ENCODE results near the gene FUNDC2. TPM values are rescaled to one million over a fixed set of nuclear protein-coding genes. Genes with fewer than 3 reads are reported as not detected.

The FUNDC2 gene, protein sequence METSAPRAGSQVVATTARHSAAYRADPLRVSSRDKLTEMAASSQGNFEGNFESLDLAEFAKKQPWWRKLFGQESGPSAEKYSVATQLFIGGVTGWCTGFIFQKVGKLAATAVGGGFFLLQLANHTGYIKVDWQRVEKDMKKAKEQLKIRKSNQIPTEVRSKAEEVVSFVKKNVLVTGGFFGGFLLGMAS
- total RNA-seq: 56.6 TPM
- 162 TPM for polyA plus RNA-seq

DNA sequence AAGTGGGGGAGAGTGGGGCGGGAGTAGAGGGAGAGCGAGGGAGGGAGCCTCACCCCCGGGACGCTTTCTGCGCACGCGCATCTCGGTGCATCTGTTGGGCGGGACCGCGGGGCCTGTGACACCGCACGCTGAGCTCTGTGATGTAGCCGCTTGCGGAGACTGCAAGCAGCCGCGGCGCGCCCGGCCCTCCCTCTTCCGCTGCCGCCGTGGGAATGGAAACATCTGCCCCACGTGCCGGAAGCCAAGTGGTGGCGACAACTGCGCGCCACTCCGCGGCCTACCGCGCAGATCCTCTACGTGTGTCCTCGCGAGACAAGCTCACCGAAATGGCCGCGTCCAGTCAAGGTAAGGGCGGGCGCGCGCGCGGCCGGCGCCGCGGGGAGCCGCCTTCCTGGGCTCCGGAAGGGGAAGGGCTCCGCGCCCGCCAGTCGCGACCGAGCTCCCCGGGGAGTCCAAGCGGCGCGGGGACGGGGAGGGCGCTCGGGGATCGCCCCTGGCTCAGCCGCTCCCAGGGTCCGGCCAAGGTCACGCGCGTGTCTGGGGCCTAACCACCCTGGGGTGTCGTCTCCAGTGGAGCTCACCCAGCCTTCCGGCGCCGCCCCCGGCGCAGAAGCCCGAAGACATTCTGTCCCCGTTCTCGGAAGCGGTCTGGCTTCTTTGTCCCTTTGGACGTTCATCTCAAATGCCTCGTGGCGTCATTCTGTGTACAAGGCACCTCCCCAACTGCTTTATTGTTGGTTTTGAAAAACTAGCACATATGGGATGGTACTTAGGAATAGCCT, at the start of gene FUNDC2:
FUNDC2 (plus strand) TSS at position 118 of the 782 bp plus-strand sequence; CDS start at position 213, 95 bp downstream.
- Histone ChIP-seq H3K27ac (ENCODE audit: low read depth) (peak within 1 kb of the TSS; percentile 97), H3K4me3 (ENCODE audit: low read depth, low read length) (peak within 1 kb of the TSS; percentile 55), H3K36me3 (ENCODE audit: insufficient read depth) (no peaks in the 10 kb centered on the region), H3K4me1 (ENCODE audit: insufficient read depth) (no peaks in the 10 kb centered on the region)
- peak; percentile 79 for DNase-seq (ENCODE audit: extremely low spot score)
- WGBS: under 1% methylated on average over 74 of the region's 82 CpGs

DNA sequence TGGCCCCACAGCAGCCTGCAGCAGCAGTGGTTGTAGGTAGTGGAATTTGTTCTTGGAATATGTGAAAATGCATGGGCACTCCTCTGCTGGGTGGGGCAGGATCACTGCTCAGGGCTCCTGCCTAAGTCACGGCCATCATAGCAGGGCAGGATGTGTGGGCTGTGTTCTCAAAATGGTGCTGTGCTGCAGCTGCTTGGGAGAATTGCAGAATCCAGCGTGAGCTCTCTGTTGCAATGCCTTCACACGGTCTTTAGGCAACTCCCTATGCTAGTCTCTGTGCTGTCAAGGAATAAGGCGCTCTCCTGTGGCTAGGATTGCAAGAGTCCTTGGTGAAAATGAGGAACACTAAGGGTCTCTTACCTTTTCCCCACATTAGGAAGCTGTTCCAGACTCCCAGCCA, 47.0 kb upstream of the FUNDC2 start:
- H3K36me3 ChIP-seq (ENCODE audit: insufficient read depth): no peaks in the 10 kb centered on the region
- DNase-seq (ENCODE audit: extremely low spot score): no peak
- no peak overlapping the region for H3K4me3 ChIP-seq (ENCODE audit: low read depth, low read length)
- 76% methylated on average over 4 of the region's 4 CpGs for WGBS
- H3K4me1 ChIP-seq (ENCODE audit: insufficient read depth): no peaks in the 10 kb centered on the region
- no peak overlapping the region for H3K27ac ChIP-seq (ENCODE audit: low read depth)

- H3K36me3 ChIP-seq (ENCODE audit: insufficient read depth): no peaks in the 10 kb centered on the region
- 12% methylated on average over 11 of the region's 11 CpGs for WGBS
- H3K27ac ChIP-seq (ENCODE audit: low read depth): no peak overlapping the region
- no peaks in the 10 kb centered on the region for H3K4me1 ChIP-seq (ENCODE audit: insufficient read depth)
- H3K4me3 ChIP-seq (ENCODE audit: low read depth, low read length): no peak overlapping the region
- peak; percentile 23 for DNase-seq (ENCODE audit: extremely low spot score)
Measured at GRCh38 chrX:154980330-154981115, 46.1 kb upstream of the FUNDC2 start.

- Histone ChIP-seq H3K4me1 (ENCODE audit: insufficient read depth) (no peaks in the 10 kb centered on the region), H3K36me3 (ENCODE audit: insufficient read depth) (no peaks in the 10 kb centered on the region), H3K4me3 (ENCODE audit: low read depth, low read length) (no peak overlapping the region), H3K27ac (ENCODE audit: low read depth) (no peak overlapping the region)
- 28% methylated on average over 6 of the region's 6 CpGs for WGBS
- no peak for DNase-seq (ENCODE audit: extremely low spot score)
Measured at GRCh38 chrX:154981116-154981411, 45.6 kb upstream of the FUNDC2 start.

DNA sequence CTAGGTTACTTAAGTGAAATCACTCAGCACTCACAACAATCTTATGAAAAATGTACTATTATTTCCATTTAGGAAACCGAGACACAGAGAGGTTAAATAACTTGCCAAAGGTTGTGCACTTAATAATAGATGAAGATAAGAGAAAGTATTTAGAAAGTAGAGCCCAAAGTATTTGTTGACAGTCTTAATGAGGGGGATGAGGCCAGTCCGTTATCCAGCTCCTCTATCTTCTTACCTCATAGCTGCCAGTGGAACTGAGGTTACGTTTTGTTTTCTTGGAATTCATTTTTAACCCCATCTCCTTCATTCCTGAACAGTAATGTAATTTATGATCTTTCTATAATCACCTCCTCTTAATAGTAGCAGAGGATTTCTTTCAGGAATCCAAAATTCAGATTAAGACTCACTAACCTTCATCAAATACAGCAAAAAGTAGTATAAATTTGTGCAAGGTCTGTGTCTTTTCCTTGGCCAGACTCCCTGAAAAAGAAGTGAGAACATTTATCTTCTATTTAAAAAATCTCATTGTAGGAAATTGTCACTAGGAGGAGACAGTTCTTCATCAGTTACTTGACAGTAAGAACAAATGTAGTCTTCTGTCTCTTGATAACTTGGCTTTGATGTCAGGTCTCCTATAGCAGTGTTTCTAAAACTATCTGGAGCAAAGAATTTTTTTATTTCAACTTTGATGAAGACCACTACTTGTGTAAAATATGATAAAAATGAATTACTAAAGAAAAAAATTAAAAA, 39.6 kb upstream of the FUNDC2 start:
- DNase-seq (ENCODE audit: extremely low spot score): no peak
- Histone ChIP-seq H3K27ac (ENCODE audit: low read depth) (no peak overlapping the region), H3K36me3 (ENCODE audit: insufficient read depth) (no peaks in the 10 kb centered on the region), H3K4me1 (ENCODE audit: insufficient read depth) (no peaks in the 10 kb centered on the region), H3K4me3 (ENCODE audit: low read depth, low read length) (no peak overlapping the region)
- WGBS: 46% methylated on average over 3 of the region's 3 CpGs

- no peak for DNase-seq (ENCODE audit: extremely low spot score)
- Histone ChIP-seq H3K36me3 (ENCODE audit: insufficient read depth) (no peaks in the 10 kb centered on the region), H3K4me1 (ENCODE audit: insufficient read depth) (no peaks in the 10 kb centered on the region), H3K4me3 (ENCODE audit: low read depth, low read length) (no peak overlapping the region), H3K27ac (ENCODE audit: low read depth) (no peak overlapping the region)
- 66% methylated on average over 3 of the region's 3 CpGs for WGBS
Measured at GRCh38 chrX:154987940-154988339, 38.7 kb upstream of the FUNDC2 start.

DNA sequence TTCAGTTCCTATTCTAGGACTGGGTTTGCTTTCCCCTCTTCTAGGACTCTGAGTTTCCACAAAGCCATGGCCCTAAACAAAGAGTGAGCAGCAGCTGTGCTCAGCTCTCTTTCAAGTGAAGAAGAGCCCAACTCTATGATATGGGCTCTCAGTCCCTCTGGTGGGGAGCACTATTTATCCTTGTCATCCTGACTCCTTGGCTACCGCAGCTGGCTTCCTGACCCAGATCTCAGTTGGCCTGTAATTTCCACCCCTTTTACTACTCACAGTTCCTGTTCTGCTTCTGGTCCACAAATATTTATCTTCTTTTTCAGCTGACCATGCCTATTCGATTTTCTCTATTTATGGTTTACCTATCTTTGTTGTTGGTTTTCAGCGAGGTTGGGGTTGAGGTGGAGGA, 37.9 kb upstream of the FUNDC2 start:
- H3K4me1 ChIP-seq (ENCODE audit: insufficient read depth): no peaks in the 10 kb centered on the region
- DNase-seq (ENCODE audit: extremely low spot score): no peak
- H3K36me3 ChIP-seq (ENCODE audit: insufficient read depth): no peaks in the 10 kb centered on the region
- H3K4me3 ChIP-seq (ENCODE audit: low read depth, low read length): no peak overlapping the region
- WGBS: 74% methylated on average over 3 of the region's 3 CpGs
- no peak overlapping the region for H3K27ac ChIP-seq (ENCODE audit: low read depth)

DNA sequence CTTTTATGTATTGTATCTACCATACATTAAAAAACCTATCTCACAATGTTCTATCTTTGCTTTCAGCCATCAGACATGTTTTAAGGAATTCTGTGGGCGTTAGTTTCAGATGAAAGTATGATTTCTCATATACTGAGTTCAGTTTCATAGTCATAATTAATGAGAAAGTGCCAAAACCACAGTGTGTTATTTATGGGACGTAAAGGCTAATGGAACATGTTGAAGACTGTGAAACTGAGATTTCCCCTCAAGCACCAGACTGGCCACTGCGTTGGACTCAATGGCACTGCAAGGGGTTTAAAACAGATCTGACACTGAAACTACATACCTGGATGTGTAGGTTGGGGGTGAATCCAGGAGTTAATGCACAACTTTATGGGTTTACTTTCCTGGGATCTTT, 36.1 kb upstream of the FUNDC2 start:
- H3K36me3 ChIP-seq (ENCODE audit: insufficient read depth): no peaks in the 10 kb centered on the region
- H3K4me1 ChIP-seq (ENCODE audit: insufficient read depth): no peaks in the 10 kb centered on the region
- WGBS: 81% methylated on average over 3 of the region's 3 CpGs
- DNase-seq (ENCODE audit: extremely low spot score): no peak
- no peak overlapping the region for H3K4me3 ChIP-seq (ENCODE audit: low read depth, low read length)
- no peak overlapping the region for H3K27ac ChIP-seq (ENCODE audit: low read depth)

GRCh38 chrX:154991039-154991438, 35.6 kb upstream of the FUNDC2 start:
- no peaks in the 10 kb centered on the region for H3K4me1 ChIP-seq (ENCODE audit: insufficient read depth)
- no peak overlapping the region for H3K4me3 ChIP-seq (ENCODE audit: low read depth, low read length)
- H3K36me3 ChIP-seq (ENCODE audit: insufficient read depth): no peaks in the 10 kb centered on the region
- no peak overlapping the region for H3K27ac ChIP-seq (ENCODE audit: low read depth)
- WGBS: 85% methylated on average over 3 of the region's 3 CpGs
- DNase-seq (ENCODE audit: extremely low spot score): no peak

GRCh38 chrX:154991476-154991875, 35.2 kb upstream of the FUNDC2 start:
- Histone ChIP-seq H3K4me3 (ENCODE audit: low read depth, low read length) (no peak overlapping the region), H3K27ac (ENCODE audit: low read depth) (no peak overlapping the region), H3K4me1 (ENCODE audit: insufficient read depth) (no peaks in the 10 kb centered on the region), H3K36me3 (ENCODE audit: insufficient read depth) (no peaks in the 10 kb centered on the region)
- WGBS: 100% methylated on average over 1 of the region's 1 CpG
- DNase-seq (ENCODE audit: extremely low spot score): no peak

DNA sequence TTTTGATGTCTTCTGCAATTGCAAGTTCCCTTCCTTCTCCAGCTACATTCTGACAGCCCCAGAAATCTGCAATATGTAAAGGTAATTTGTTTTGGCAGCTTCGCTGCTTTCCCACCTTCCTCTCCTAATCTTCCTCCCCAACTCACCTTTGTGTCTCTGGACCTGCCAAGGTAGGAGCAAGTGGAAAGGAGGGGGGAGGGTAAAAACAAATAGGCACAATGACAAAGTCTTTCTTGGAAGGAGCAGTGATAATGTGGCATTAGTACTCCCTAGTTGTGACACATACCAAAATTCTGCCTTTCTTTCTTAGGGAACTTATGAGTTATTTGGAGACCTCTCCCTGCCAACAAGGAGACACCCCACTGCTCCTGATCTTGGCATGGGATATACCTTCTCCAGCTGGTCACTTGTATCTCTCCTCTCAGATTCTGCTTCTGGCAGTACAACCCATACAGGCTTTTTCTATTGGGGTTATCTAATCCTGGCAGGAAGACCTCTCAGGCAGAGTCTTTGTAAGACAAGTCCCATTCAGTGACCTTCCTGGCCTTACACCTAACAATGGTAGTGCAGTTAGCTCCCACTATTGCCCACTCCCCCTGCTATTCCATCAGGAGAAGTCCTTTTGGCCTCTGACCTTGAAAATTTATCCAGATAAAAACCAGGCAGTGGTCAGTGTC, 28.3 kb upstream of the FUNDC2 start:
- no peaks in the 10 kb centered on the region for H3K36me3 ChIP-seq (ENCODE audit: insufficient read depth)
- no peak for DNase-seq (ENCODE audit: extremely low spot score)
- 91% methylated on average over 1 of the region's 1 CpG for WGBS
- no peak overlapping the region for H3K27ac ChIP-seq (ENCODE audit: low read depth)
- H3K4me1 ChIP-seq (ENCODE audit: insufficient read depth): no peaks in the 10 kb centered on the region
- H3K4me3 ChIP-seq (ENCODE audit: low read depth, low read length): no peak overlapping the region

DNA sequence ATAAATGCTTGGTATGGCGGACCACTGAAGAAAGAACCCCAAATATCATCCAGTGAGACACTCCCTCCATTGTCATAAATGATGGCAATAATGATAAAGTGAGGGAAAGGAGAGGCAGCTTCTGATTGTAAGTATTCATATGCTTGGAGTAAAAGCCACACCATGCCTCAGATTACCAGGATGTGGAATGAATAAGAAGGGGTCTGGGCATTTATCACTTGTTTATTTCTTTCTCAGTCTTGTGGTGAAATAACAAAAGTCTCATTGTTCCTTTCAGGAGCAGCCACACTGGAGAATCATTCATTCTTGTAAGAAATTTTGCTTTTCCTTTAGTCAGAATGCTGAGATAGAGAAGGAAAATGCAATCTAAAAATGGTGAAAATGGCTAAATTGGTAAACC, 25.8 kb upstream of the FUNDC2 start:
- no peaks in the 10 kb centered on the region for H3K36me3 ChIP-seq (ENCODE audit: insufficient read depth)
- no peak overlapping the region for H3K27ac ChIP-seq (ENCODE audit: low read depth)
- H3K4me1 ChIP-seq (ENCODE audit: insufficient read depth): no peaks in the 10 kb centered on the region
- no peak for DNase-seq (ENCODE audit: extremely low spot score)
- WGBS: 94% methylated on average over 1 of the region's 1 CpG
- no peak overlapping the region for H3K4me3 ChIP-seq (ENCODE audit: low read depth, low read length)

DNA sequence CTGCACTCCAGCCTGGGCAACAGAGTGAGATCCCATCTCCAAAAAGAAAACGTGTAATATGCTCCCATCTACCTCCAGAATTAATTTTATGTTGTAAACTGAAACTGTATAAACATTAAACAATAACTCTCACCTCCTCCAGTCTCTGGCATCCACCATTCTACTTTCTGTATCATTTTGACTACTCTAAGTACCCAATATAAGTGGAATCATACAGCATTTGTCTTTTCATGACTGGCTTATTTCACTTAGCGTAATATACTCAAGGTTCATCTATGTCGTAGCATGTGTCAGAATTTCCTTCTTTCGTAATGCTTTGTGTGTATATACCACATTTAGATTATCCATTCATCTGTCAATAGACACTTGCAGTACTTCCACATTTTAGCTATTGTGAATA, 24.8 kb upstream of the FUNDC2 start:
- whole genome bisulfite sequencing: 89% methylated on average over 4 of the region's 4 CpGs
- no peaks in the 10 kb centered on the region for H3K4me1 ChIP-seq (ENCODE audit: insufficient read depth)
- DNase-seq (ENCODE audit: extremely low spot score): no peak

More for the DNA sequence above, 24.8 kb upstream of the FUNDC2 start:
- Histone ChIP-seq H3K36me3 (ENCODE audit: insufficient read depth) (no peaks in the 10 kb centered on the region), H3K4me3 (ENCODE audit: low read depth, low read length) (no peak overlapping the region), H3K27ac (ENCODE audit: low read depth) (no peak overlapping the region)
